Caco-2 (cell line): ENCODE data around the gene PTDSS2. TPM values are rescaled to one million over a fixed set of nuclear protein-coding genes. Genes with fewer than 3 reads are reported as not detected.
A peak's percentile ranks its signal among the peaks of the same experiment; 100 is the strongest.

Source experiments
- BruUV-seq: library from RNA; stranded (reverse); fragments of 400-500 nt; replicated peaks from 2 replicates; lab custom pipeline; 2021; lab: Mats Ljungman, UMichigan
- CTCF ChIA-PET: fragments of 300-600 bp; sonication (Branson Sonifier 250); formaldehyde crosslinking; loops from one replicate; lab custom pipeline; 2022; ENCODE audit warnings: antibody characterized with exemption; lab: Charles Lee
- POLR2A ChIA-PET: fragments of 300-600 bp; sonication (Branson Sonifier 250); formaldehyde crosslinking; loops from one replicate; lab custom pipeline; 2022; ENCODE audit warnings: antibody characterized with exemption; lab: Charles Lee
- DNase-seq, 2 experiments: peaks; one replicate each; pipeline versions ENCODE4 v3.0.0 to v3.0.0-alpha.2; 2020 to 2022
- H3K27me3 ChIP-seq: replicated peaks from 2 replicates; pipeline ENCODE4 v1.6.0; 2011; ENCODE audit warnings: low read length; ENCODE audit not compliant: control insufficient read depth, insufficient read depth
- H3K36me3 ChIP-seq: 2 replicates; pipeline ENCODE4 v1.5.1; 2011; ENCODE audit warnings: low read length; ENCODE audit not compliant: control insufficient read depth, insufficient read depth
- H3K4me1 ChIP-seq: fragments of 250-450 bp; sonication (Bioruptor Pico); 2 replicates; pipeline ENCODE4 v1.5.1; 2020; ENCODE audit warnings: mild to moderate bottlenecking
- H3K4me3 ChIP-seq: 2 replicates; pipeline ENCODE4 v1.5.1; 2011; ENCODE audit warnings: low read depth, mild to moderate bottlenecking, control low read depth, low read length
- H3K9me3 ChIP-seq: fragments of 250-450 bp; sonication (Bioruptor Pico); 2 replicates; pipeline ENCODE4 v1.5.1; 2020; ENCODE audit warnings: mild to moderate bottlenecking, moderate library complexity
- H3K27ac Mint-ChIP-seq: one replicate; pipeline ENCODE4 v1.8.0; 2022; ENCODE audit warnings: mixed read lengths; ENCODE audit not compliant: unreplicated experiment
- H3K27me3 Mint-ChIP-seq: one replicate; pipeline ENCODE4 v1.8.0; 2022; ENCODE audit warnings: mixed read lengths; ENCODE audit not compliant: insufficient read depth, unreplicated experiment
- H3K36me3 Mint-ChIP-seq: one replicate; pipeline ENCODE4 v1.8.0; 2022; ENCODE audit warnings: mild to moderate bottlenecking, mixed read lengths; ENCODE audit not compliant: insufficient read depth, unreplicated experiment
- H3K4me1 Mint-ChIP-seq: one replicate; pipeline ENCODE4 v1.8.0; 2022; ENCODE audit warnings: low read depth, mixed read lengths; ENCODE audit not compliant: unreplicated experiment
- H3K4me3 Mint-ChIP-seq: one replicate; pipeline ENCODE4 v1.8.0; 2022; ENCODE audit warnings: mild to moderate bottlenecking, moderate library complexity, mixed read lengths; ENCODE audit not compliant: unreplicated experiment
- H3K9me3 Mint-ChIP-seq: one replicate; pipeline ENCODE4 v1.8.0; 2022; ENCODE audit warnings: mixed read lengths; ENCODE audit not compliant: unreplicated experiment
- intact Hi-C: fragments of 100-400 bp; cut with micrococcal nuclease; formaldehyde crosslinking; loops from one replicate; pipeline ENCODE4 v1.10.0; 2022; ENCODE audit not compliant: unreplicated experiment
- total RNA-seq: library from RNA; stranded (reverse); gene quantifications from 2 replicates; pipeline ENCODE4 v1.2.3, GENCODE V29; 2022
- TF ChIP-seq, protein P1 (sequence below), 2 experiments: fragments of 200-600 bp in 1 of 2; IDR thresholded peaks; 1 replicate in 1 of 2; 2 replicates in 1 of 2; pipeline versions ENCODE4 v1.5.1 to v1.8.0; 2011 to 2022; ENCODE audit warnings: antibody characterized with exemption in 1 of 2, control low read depth in 1 of 2, inconsistent platforms in 1 of 2, low read depth in 1 of 2, low read length in 1 of 2, mild to moderate bottlenecking in 1 of 2, moderate library complexity in 1 of 2; ENCODE audit not compliant: insufficient read depth in 1 of 2, severe bottlenecking in 1 of 2, unreplicated experiment in 1 of 2

PTDSS2 gene
- total RNA-seq, 1 experiment from 2014 or later, result 44.3 TPM

DNA sequence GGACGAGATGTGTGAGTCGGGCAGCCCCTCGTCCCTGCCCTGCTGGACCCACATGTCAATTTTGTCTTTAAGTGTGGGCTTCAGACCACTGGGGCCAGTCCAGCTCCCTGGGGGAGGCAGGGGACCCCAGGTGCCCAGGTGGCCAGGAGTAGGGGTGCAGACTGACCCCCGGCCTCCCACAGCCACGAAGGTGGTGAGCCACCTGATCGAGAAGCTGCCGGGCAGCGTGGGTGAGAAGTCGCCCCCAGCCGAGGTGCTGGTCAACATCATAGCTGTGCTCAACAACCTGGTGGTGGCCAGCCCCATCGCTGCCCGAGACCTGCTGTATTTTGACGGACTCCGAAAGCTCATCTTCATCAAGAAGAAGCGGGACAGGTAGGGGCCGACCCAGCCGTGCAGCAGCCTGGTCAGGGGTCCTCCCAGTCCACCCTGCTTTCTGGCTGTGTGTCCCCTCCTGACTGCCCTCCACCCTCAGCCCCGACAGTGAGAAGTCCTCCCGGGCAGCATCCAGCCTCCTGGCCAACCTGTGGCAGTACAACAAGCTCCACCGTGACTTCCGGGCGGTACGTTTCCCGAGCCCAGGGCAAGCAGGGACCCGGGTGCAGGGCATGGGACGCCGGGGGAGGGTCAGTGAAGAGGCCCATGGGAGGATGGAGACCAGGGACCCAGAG lies 46.2 kb upstream of the PTDSS2 start:
- Mint-ChIP-seq H3K27me3 (no peaks in the 10 kb centered on the region), H3K4me3 (no peak overlapping the region), H3K27ac (peak overlapping the region; percentile 65), H3K4me1 (no peaks in the 10 kb centered on the region), H3K36me3 (peaks cover 75% of the 10 kb centered on the region), H3K9me3 (no peaks in the 10 kb centered on the region)
- Histone ChIP-seq H3K4me1 (no peaks in the 10 kb centered on the region), H3K9me3 (peaks cover 6% of the 10 kb centered on the region; the same call in 1 of the 2 replicates), H3K4me3 (no peak overlapping the region), H3K36me3 (peaks cover 2% of the 10 kb centered on the region), H3K27me3 (no peaks in the 10 kb centered on the region)
- CTCF ChIA-PET, result no interaction called here
- POLR2A ChIA-PET, result no interaction called here
- TF ChIP-seq, protein P1, sequence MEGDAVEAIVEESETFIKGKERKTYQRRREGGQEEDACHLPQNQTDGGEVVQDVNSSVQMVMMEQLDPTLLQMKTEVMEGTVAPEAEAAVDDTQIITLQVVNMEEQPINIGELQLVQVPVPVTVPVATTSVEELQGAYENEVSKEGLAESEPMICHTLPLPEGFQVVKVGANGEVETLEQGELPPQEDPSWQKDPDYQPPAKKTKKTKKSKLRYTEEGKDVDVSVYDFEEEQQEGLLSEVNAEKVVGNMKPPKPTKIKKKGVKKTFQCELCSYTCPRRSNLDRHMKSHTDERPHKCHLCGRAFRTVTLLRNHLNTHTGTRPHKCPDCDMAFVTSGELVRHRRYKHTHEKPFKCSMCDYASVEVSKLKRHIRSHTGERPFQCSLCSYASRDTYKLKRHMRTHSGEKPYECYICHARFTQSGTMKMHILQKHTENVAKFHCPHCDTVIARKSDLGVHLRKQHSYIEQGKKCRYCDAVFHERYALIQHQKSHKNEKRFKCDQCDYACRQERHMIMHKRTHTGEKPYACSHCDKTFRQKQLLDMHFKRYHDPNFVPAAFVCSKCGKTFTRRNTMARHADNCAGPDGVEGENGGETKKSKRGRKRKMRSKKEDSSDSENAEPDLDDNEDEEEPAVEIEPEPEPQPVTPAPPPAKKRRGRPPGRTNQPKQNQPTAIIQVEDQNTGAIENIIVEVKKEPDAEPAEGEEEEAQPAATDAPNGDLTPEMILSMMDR (IDR thresholded peaks at IDR 0.05; ENCODE audit: insufficient read depth in 1 of 2, low read depth in 1 of 2, low read length in 1 of 2, severe bottlenecking in 1 of 2, unreplicated experiment in 1 of 2), result no peak
- intact Hi-C loops, result no loop called here
- no peak for DNase-seq
- BruUV-seq, result no TSS peak

DNA sequence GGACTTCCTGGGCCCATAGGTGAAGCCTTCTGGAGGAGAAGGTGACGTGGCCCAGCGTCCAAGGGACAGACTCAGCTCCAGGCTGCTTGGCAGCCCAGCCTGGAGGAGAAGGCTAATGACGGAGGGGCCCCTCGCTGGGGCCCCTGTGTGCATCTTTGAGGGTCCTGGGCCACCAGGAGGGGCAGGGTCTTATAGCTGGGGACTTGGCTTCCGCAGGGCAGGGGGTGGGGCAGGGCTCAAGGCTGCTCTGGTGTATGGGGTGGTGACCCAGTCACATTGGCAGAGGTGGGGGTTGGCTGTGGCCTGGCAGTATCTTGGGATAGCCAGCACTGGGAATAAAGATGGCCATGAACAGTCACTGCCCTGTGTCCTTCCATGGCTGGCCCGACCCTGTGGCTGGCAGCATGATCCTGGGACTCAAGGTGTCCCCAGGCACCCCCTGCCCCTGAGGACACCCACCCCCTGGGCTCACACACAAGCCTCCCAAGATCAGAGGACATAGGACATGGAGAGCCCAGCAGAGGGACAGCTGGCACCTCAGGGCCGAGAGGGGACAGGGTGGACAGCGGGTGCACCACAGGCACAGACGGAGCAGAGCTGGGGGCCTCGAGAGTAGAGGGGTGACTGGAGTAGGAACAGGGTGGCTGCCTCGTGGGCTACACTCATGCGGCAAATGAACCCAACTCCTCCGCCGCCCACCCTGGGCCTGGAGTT lies 45.4 kb upstream of the PTDSS2 start:
- ChIA-PET CTCF (no interaction called here), POLR2A (no interaction called here)
- H3K4me3 ChIP-seq, result no peak overlapping the region
- H3K9me3 Mint-ChIP-seq, result no peaks in the 10 kb centered on the region
- TF ChIP-seq, protein P1 (IDR thresholded peaks at IDR 0.05; ENCODE audit: insufficient read depth in 1 of 2, low read depth in 1 of 2, low read length in 1 of 2, severe bottlenecking in 1 of 2, unreplicated experiment in 1 of 2), result no peak
- intact Hi-C loops, result no loop called here
- peaks cover 5% of the 10 kb centered on the region for H3K36me3 ChIP-seq
- H3K36me3 Mint-ChIP-seq, result peaks cover 75% of the 10 kb centered on the region
- no peak overlapping the region for H3K4me3 Mint-ChIP-seq
- BruUV-seq, result TSS peak; percentile 92
- no peak for DNase-seq
- no peaks in the 10 kb centered on the region for H3K4me1 Mint-ChIP-seq
- no peaks in the 10 kb centered on the region for H3K27me3 ChIP-seq
- no peaks in the 10 kb centered on the region for H3K27me3 Mint-ChIP-seq
- peaks cover 4% of the 10 kb centered on the region; the same call in 1 of the 2 replicates for H3K9me3 ChIP-seq
- peak overlapping the region; percentile 65 for H3K27ac Mint-ChIP-seq
- H3K4me1 ChIP-seq, result peaks cover 4% of the 10 kb centered on the region

DNA sequence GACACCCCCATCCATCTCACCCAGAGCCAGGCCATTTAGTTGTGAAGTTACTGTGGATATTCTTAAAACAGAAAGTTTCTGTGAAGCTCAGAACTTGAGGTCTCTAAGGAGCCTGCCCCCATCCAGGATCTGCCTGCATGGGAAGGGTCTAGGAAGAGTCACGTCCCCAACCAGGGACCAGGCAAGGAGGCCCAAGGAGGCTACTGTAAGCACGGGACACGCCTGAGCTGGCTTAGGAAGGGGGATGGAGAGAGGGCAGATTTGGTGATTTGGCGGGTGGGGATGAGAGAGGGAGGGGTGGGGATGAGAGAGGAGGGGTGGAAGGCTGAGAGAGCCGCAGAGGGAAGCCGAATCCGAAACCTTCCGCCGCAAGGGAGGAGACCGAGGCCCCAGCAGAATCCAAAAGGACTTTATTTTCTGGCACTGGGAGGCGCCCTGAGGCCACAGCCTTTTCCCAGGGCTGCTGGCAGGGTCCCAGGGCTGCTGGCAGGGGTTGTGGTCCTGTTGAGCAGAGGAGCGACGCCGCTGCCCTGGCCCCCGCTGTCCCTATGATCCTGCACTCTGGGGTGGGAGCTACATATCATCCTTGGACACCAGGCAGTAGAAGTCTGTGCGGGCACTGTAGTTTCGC lies 44.6 kb upstream of the PTDSS2 start:
- ChIA-PET CTCF (no interaction called here), POLR2A (no interaction called here)
- intact Hi-C loops, result no loop called here
- no peak overlapping the region for H3K4me3 Mint-ChIP-seq
- DNase-seq, result no peak
- Histone ChIP-seq H3K27me3 (no peaks in the 10 kb centered on the region), H3K36me3 (peaks cover 5% of the 10 kb centered on the region), H3K9me3 (peaks cover 3% of the 10 kb centered on the region; the same call in 1 of the 2 replicates), H3K4me3 (no peak overlapping the region), H3K4me1 (peaks cover 9% of the 10 kb centered on the region)
- H3K4me1 Mint-ChIP-seq, result no peaks in the 10 kb centered on the region
- H3K27ac Mint-ChIP-seq, result peak overlapping the region; percentile 65
- TF ChIP-seq, protein P1 (IDR thresholded peaks at IDR 0.05; ENCODE audit: insufficient read depth in 1 of 2, low read depth in 1 of 2, low read length in 1 of 2, severe bottlenecking in 1 of 2, unreplicated experiment in 1 of 2), result no peak
- no peaks in the 10 kb centered on the region for H3K27me3 Mint-ChIP-seq
- no TSS peak for BruUV-seq
- no peaks in the 10 kb centered on the region for H3K9me3 Mint-ChIP-seq
- H3K36me3 Mint-ChIP-seq, result peaks cover 74% of the 10 kb centered on the region
